ENCODE results near the gene ATP8B1. TPM values are rescaled to one million over a fixed set of nuclear protein-coding genes. Genes with fewer than 3 reads are reported as not detected.

The ATP8B1 gene
- total and polyA plus RNA-seq, 4 donors = 3.9 to 22.0 (median 5.7) TPM

GRCh38 chr18:57670046-57670445, 133.1 kb downstream of the ATP8B1 start:
- Histone ChIP-seq H3K27me3 (ENCODE audit: control insufficient read depth in 4 of 4, insufficient read depth in 4 of 4, low read length in 3 of 4) (no peaks in the 10 kb centered on the region), H3K4me1 (ENCODE audit: control insufficient read depth in 4 of 4, insufficient read depth in 4 of 4, low read length in 3 of 4) (peaks cover 0 to 8% (median 3%) of the 10 kb centered on the region in 4 donors), H3K9ac (ENCODE audit: low read depth in 1 of 2, low read length in 2 of 2) (no peak overlapping the region), H3K36me3 (ENCODE audit: control insufficient read depth in 4 of 4, insufficient read depth in 3 of 4, low read depth in 1 of 4, low read length in 3 of 4) (peaks cover 0 to 7% (median 2%) of the 10 kb centered on the region in 4 donors), H3K27ac (ENCODE audit: low read depth in 1 of 2, low read length in 2 of 2) (no peak overlapping the region), H3K4me3 (ENCODE audit: low read depth in 1 of 3, low read length in 3 of 3) (no peak overlapping the region), H3K9me3 (ENCODE audit: control insufficient read depth in 4 of 4, low read length in 3 of 4) (peaks cover 0 to 2% (median 0%) of the 10 kb centered on the region in 4 donors)
- TF ChIP-seq HNF4G (IDR thresholded peaks at IDR 0.05) = no peak
- TF ChIP-seq JUND (IDR thresholded peaks at IDR 0.05) = no peak
- TF ChIP-seq, protein P1, sequence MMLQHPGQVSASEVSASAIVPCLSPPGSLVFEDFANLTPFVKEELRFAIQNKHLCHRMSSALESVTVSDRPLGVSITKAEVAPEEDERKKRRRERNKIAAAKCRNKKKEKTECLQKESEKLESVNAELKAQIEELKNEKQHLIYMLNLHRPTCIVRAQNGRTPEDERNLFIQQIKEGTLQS (IDR thresholded peaks at IDR 0.05) = no peak
- no peak for DNase-seq (ENCODE audit: low spot score)
- 93% methylated on average over 5 of the region's 5 CpGs for WGBS

DNA sequence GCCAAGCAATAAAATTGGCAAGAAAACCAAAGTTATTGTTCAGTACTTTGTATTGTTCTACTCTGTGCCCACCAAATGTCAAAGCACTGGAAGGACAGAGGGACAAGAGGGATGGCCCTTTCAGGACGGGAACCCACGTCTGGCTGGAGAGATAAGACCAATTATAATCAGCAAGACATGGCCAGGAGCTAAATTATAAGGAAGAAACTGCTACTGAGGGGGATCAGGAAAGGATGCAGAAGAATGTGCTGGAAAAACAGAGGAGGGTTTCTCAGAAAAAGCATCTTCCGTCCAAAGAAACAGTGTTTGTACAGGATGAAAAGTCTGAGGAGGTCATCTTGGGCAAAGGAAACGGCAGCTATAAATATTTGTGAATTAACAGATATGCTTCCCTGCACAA, 135.1 kb downstream of the ATP8B1 start:
- Histone ChIP-seq H3K4me3 (ENCODE audit: low read depth in 1 of 3, low read length in 3 of 3) (no peak overlapping the region), H3K9ac (ENCODE audit: low read depth in 1 of 2, low read length in 2 of 2) (no peak overlapping the region), H3K4me1 (ENCODE audit: control insufficient read depth in 4 of 4, insufficient read depth in 4 of 4, low read length in 3 of 4) (peaks cover 0 to 8% (median 3%) of the 10 kb centered on the region in 4 donors), H3K27ac (ENCODE audit: low read depth in 1 of 2, low read length in 2 of 2) (no peak overlapping the region), H3K9me3 (ENCODE audit: control insufficient read depth in 4 of 4, low read length in 3 of 4) (peaks cover 0 to 1% (median 0%) of the 10 kb centered on the region in 4 donors), H3K36me3 (ENCODE audit: control insufficient read depth in 4 of 4, insufficient read depth in 3 of 4, low read depth in 1 of 4, low read length in 3 of 4) (peaks cover 0 to 3% (median under 1%) of the 10 kb centered on the region in 4 donors), H3K27me3 (ENCODE audit: control insufficient read depth in 4 of 4, insufficient read depth in 4 of 4, low read length in 3 of 4) (no peaks in the 10 kb centered on the region)
- WGBS = 80% methylated on average over 4 of the region's 4 CpGs
- TF ChIP-seq NR2F2 (IDR thresholded peaks at IDR 0.05) (peak; percentile 82), RAD21 (IDR thresholded peaks at IDR 0.05) (no peak)
- DNase-seq (ENCODE audit: low spot score) = no peak

- Histone ChIP-seq H3K4me3 (ENCODE audit: low read depth in 1 of 3, low read length in 3 of 3) (no peak overlapping the region), H3K27ac (ENCODE audit: low read depth in 1 of 2, low read length in 2 of 2) (no peak overlapping the region), H3K9me3 (ENCODE audit: control insufficient read depth in 4 of 4, low read length in 3 of 4) (no peaks in the 10 kb centered on the region), H3K4me1 (ENCODE audit: control insufficient read depth in 4 of 4, insufficient read depth in 4 of 4, low read length in 3 of 4) (peaks cover 0 to 8% (median 3%) of the 10 kb centered on the region in 4 donors), H3K27me3 (ENCODE audit: control insufficient read depth in 4 of 4, insufficient read depth in 4 of 4, low read length in 3 of 4) (no peaks in the 10 kb centered on the region), H3K36me3 (ENCODE audit: control insufficient read depth in 4 of 4, insufficient read depth in 3 of 4, low read depth in 1 of 4, low read length in 3 of 4) (peaks cover 0 to 3% (median under 1%) of the 10 kb centered on the region in 4 donors), H3K9ac (ENCODE audit: low read depth in 1 of 2, low read length in 2 of 2) (no peak overlapping the region)
- TF ChIP-seq FOXA2 (IDR thresholded peaks at IDR 0.05) (no peak), SP1 (IDR thresholded peaks at IDR 0.05) (no peak), EGR1 (IDR thresholded peaks at IDR 0.05; ENCODE audit: low read depth in 2 of 2) (no peak), RXRA (IDR thresholded peaks at IDR 0.05) (peak; percentile 42 to 51), YY1 (IDR thresholded peaks at IDR 0.05) (no peak), TAF1 (conservative IDR thresholded peaks at IDR 0.05) (no peak), FOXA1 (IDR thresholded peaks at IDR 0.05) (no peak), HNF4A (conservative IDR thresholded peaks at IDR 0.05) (no peak), RAD21 (IDR thresholded peaks at IDR 0.05) (peak in 1 of 2 donors; percentile 9), GABPA (IDR thresholded peaks at IDR 0.05 in 1 of 2, conservative IDR thresholded peaks at IDR 0.05 in 1 of 2) (no peak), JUND (IDR thresholded peaks at IDR 0.05) (no peak), REST (IDR thresholded peaks at IDR 0.05) (no peak)
- TF ChIP-seq, protein P2, sequence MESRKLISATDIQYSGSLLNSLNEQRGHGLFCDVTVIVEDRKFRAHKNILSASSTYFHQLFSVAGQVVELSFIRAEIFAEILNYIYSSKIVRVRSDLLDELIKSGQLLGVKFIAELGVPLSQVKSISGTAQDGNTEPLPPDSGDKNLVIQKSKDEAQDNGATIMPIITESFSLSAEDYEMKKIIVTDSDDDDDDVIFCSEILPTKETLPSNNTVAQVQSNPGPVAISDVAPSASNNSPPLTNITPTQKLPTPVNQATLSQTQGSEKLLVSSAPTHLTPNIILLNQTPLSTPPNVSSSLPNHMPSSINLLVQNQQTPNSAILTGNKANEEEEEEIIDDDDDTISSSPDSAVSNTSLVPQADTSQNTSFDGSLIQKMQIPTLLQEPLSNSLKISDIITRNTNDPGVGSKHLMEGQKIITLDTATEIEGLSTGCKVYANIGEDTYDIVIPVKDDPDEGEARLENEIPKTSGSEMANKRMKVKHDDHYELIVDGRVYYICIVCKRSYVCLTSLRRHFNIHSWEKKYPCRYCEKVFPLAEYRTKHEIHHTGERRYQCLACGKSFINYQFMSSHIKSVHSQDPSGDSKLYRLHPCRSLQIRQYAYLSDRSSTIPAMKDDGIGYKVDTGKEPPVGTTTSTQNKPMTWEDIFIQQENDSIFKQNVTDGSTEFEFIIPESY (IDR thresholded peaks at IDR 0.05) = no peak
- TF ChIP-seq, protein P1 (IDR thresholded peaks at IDR 0.05) = no peak
- TF ChIP-seq, protein P3, sequence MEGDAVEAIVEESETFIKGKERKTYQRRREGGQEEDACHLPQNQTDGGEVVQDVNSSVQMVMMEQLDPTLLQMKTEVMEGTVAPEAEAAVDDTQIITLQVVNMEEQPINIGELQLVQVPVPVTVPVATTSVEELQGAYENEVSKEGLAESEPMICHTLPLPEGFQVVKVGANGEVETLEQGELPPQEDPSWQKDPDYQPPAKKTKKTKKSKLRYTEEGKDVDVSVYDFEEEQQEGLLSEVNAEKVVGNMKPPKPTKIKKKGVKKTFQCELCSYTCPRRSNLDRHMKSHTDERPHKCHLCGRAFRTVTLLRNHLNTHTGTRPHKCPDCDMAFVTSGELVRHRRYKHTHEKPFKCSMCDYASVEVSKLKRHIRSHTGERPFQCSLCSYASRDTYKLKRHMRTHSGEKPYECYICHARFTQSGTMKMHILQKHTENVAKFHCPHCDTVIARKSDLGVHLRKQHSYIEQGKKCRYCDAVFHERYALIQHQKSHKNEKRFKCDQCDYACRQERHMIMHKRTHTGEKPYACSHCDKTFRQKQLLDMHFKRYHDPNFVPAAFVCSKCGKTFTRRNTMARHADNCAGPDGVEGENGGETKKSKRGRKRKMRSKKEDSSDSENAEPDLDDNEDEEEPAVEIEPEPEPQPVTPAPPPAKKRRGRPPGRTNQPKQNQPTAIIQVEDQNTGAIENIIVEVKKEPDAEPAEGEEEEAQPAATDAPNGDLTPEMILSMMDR (IDR thresholded peaks at IDR 0.05; ENCODE audit: low read depth, low read length, missing input control) = no peak
- no peak for DNase-seq (ENCODE audit: low spot score)
- 67% methylated on average over 6 of the region's 6 CpGs for WGBS
Measured at GRCh38 chr18:57666818-57667497, 136.2 kb downstream of the ATP8B1 start.

Data from liver (tissue), 9 donors.